Transverse colon (tissue), 4 donors: ENCODE data around the gene ZNF341. TPM values are rescaled to one million over a fixed set of nuclear protein-coding genes. Genes with fewer than 3 reads are reported as not detected.

Experiments
- DNase-seq: peaks from one replicate; pipeline ENCODE4 v3.0.0-alpha.2; 2019
- H3K27ac ChIP-seq, 4 donors: fragments of 200-600 bp; sonication (generic); 2 replicates each; pipeline ENCODE4 v1.5.1; 2016 to 2018; ENCODE audit warnings: inconsistent platforms in 4 of 4
- H3K27me3 ChIP-seq: fragments of 200-600 bp; sonication (generic); 2 replicates; pipeline ENCODE4 v1.5.1; 2017; ENCODE audit warnings: inconsistent platforms
- H3K36me3 ChIP-seq, 4 donors: fragments of 200-600 bp; sonication (generic); 2 replicates each; pipeline ENCODE4 v1.5.1; 2017 to 2019; ENCODE audit warnings: inconsistent platforms in 4 of 4
- H3K4me1 ChIP-seq, 4 donors: fragments of 200-600 bp; sonication (generic); 2 replicates each; pipeline ENCODE4 v1.5.1; 2017 to 2020; ENCODE audit warnings: inconsistent platforms in 4 of 4
- H3K4me3 ChIP-seq, 4 donors: fragments of 200-600 bp; sonication (generic); 1 replicate in 1 of 4; 2 replicates in 3 of 4; pipeline versions ENCODE4 v1.5.1 to v1.6.1; 2017 to 2019; ENCODE audit warnings: inconsistent platforms in 4 of 4
- H3K9me3 ChIP-seq, 2 donors: fragments of 200-600 bp; sonication (generic); 2 replicates each; pipeline ENCODE4 v1.5.1; 2017 to 2019; ENCODE audit warnings: inconsistent platforms in 2 of 2
- CTCF ChIP-seq, 5 experiments: fragments of 200-600 bp in 3 of 5; fragments of 450-650 bp in 2 of 5; sonication (generic) in 3 of 5; IDR thresholded peaks; 1 replicate in 2 of 5; 2 replicates in 3 of 5; pipeline ENCODE4 v1.5.1; 2016 to 2017; ENCODE audit warnings: antibody characterized with exemption in 5 of 5, inconsistent platforms in 3 of 5, mild to moderate bottlenecking in 2 of 5, moderate library complexity in 1 of 5
- EP300 ChIP-seq: sonication (generic); formaldehyde crosslinking; IDR thresholded peaks from one replicate; pipeline ENCODE4 v1.6.1; 2017; ENCODE audit warnings: antibody characterized with exemption, low read depth
- POLR2A ChIP-seq: fragments of 450-650 bp; IDR thresholded peaks from one replicate; pipeline ENCODE4 v1.6.1; 2016; ENCODE audit warnings: antibody characterized with exemption, mild to moderate bottlenecking, moderate library complexity
- POLR2AphosphoS5 ChIP-seq, 3 donors: sonication (generic); formaldehyde crosslinking; IDR thresholded peaks; one replicate each; pipeline ENCODE4 v1.6.1; 2016; ENCODE audit warnings: antibody characterized with exemption in 3 of 3
- WGBS, 2 donors: methylation state at CpG; one replicate each; pipeline ENCODE4 v1.1.5; 2018; ENCODE audit warnings: low coverage in 1 of 2; 5-methylcytosine and 5-hydroxymethylcytosine counted together
- in situ Hi-C, 4 donors: fragments of 200-750 bp; cut with MboI; loops; one replicate each; pipeline versions ENCODE4 v1.15.0 to v1.15.1; 2017; ENCODE audit warnings: low sequenced_read_pairs in 3 of 4, low pct_ligation_motif_present in 1 of 4, low pct_unique_long_range_greater_than_20kb in 1 of 4
- intact Hi-C: fragments of 100-400 bp; cut with DNase I; formaldehyde crosslinking; loops from one replicate; pipeline ENCODE4 v1.15.1; 2023; ENCODE audit warnings: low total_unique reads
- total RNA-seq, 4 donors: library from RNA; depleted of rRNA; stranded (reverse); fragments of >200 nt; gene quantifications; one replicate each; pipeline ENCODE4 v1.1.0, GENCODE V29; 2016

ZNF341 gene
- total RNA-seq, 4 donors from 2014 or later, result 3.8 to 7.2 (median 7.1) TPM

DNA sequence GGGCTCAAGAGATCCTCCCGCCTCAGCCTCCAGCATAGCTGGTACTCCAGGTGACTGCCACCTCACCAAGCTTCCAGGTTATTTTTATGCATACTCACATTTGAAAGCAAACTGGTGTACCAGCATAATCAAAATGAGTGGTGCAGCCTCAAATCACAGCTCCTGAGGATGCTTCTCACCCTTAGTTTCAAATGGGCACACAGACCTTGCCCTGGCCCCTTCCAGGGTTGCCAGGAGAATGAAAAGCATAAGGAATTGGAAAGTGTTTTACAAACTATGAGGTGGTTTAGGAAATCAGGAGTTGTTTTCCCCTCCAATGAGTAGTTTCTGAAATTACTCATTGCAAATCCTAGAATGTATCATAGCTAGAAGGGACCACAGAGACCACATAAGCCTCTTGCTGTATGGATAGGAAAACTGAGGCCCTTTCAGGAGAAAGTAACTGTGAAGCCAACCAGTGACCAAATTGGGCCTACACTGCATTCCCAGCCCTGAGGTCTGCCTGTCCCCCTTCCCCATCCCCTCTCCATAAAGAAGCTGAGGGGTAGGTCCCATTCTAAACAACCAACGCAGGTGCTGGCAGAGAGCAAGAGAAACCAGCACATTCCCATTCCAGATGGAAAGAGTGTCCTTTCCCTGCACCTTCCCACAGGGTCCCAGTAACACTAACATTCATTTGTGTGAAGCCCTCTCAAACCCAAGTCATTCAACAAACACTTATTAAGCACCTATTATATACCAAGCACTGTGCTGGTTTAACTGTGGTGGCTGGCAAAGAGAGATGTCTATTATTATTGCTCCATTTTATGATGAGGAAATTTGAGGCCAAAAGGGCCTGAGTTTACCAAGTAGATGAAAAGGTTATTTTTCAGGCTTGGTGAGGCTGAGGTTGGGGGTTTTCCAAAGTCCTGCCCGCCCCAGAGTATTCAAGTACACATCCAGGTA, 43.5 kb upstream of the ZNF341 start:
- Histone ChIP-seq H3K27ac (no peak overlapping the region), H3K4me1 (peaks cover 9 to 20% (median 16%) of the 10 kb centered on the region in 4 donors), H3K36me3 (no peaks in the 10 kb centered on the region), H3K4me3 (no peak overlapping the region), H3K9me3 (no peaks in the 10 kb centered on the region), H3K27me3 (no peaks in the 10 kb centered on the region)
- 96 to 100% methylated on average over 2 to 3 of the region's 3 CpGs for WGBS, 2 donors
- DNase-seq, result no peak
- in situ Hi-C loops (no loop called here), intact Hi-C loops (no loop called here)
- TF ChIP-seq POLR2A (no peak), EP300 (no peak), POLR2AphosphoS5 (IDR thresholded peaks at IDR 0.05) (no peak), CTCF (IDR thresholded peaks at IDR 0.05) (no peak)

GRCh38 chr20:33688938-33689424, 42.8 kb upstream of the ZNF341 start:
- WGBS, 2 donors, result 90 to 92% methylated on average over 2 to 3 of the region's 3 CpGs
- H3K36me3 ChIP-seq, result no peaks in the 10 kb centered on the region

GRCh38 chr20:33689493-33689892, 42.3 kb upstream of the ZNF341 start:
- Histone ChIP-seq H3K27me3 (no peaks in the 10 kb centered on the region), H3K4me1 (peaks cover 9 to 17% (median 15%) of the 10 kb centered on the region in 4 donors), H3K9me3 (no peaks in the 10 kb centered on the region), H3K4me3 (no peak overlapping the region), H3K36me3 (no peaks in the 10 kb centered on the region), H3K27ac (no peak overlapping the region)
- no peak for DNase-seq
- intact Hi-C loops (no loop called here), in situ Hi-C loops (no loop called here)
- 79% methylated on average over 1 of the region's 1 CpG; no CpG with 5 or more reads in 1 of the 2 donors for WGBS, 2 donors
- no peak for TF ChIP-seq CTCF (IDR thresholded peaks at IDR 0.05)
- TF ChIP-seq EP300, result no peak
- TF ChIP-seq POLR2A, result no peak
- no peak for TF ChIP-seq POLR2AphosphoS5 (IDR thresholded peaks at IDR 0.05)

More at GRCh38 chr20:33688938-33689424, 42.8 kb upstream of the ZNF341 start:
- H3K27me3 ChIP-seq, result no peaks in the 10 kb centered on the region
- no peak overlapping the region for H3K27ac ChIP-seq
- H3K9me3 ChIP-seq, result no peaks in the 10 kb centered on the region
- H3K4me3 ChIP-seq, result no peak overlapping the region
- no peak for DNase-seq
- peaks cover 9 to 20% (median 16%) of the 10 kb centered on the region in 4 donors for H3K4me1 ChIP-seq
- TF ChIP-seq EP300 (no peak), POLR2AphosphoS5 (IDR thresholded peaks at IDR 0.05) (no peak), POLR2A (no peak), CTCF (IDR thresholded peaks at IDR 0.05) (no peak)
- intact Hi-C loops (no loop called here), in situ Hi-C loops (no loop called here)

DNA sequence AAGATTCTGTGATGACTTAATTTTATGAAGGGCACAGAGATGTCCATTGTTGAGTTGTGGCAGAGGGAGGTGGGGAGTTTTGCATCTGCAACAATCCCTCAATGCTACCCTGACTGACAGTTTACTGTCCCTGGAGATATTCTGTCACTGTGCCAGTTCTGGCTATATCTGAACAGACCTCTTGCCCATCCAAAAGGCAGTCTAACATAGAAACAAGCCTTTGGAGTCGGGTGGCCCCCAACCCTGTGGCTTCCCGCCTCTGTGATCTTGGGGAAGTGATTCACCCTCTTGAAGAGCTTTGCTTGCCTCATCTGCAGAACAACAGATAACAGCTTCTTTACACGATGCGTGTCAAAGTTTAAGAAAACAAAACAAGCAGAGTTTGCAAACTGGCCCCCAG, 41.8 kb upstream of the ZNF341 start:
- in situ Hi-C loops (no loop called here), intact Hi-C loops (no loop called here)
- 59 to 63% methylated on average over 2 to 4 of the region's 4 CpGs for WGBS, 2 donors

More for the DNA sequence above, 41.8 kb upstream of the ZNF341 start:
- Histone ChIP-seq H3K4me3 (no peak overlapping the region), H3K4me1 (peaks cover 8 to 13% (median 11%) of the 10 kb centered on the region in 4 donors), H3K27ac (no peak overlapping the region), H3K9me3 (no peaks in the 10 kb centered on the region), H3K27me3 (no peaks in the 10 kb centered on the region), H3K36me3 (no peaks in the 10 kb centered on the region)
- no peak for TF ChIP-seq POLR2A
- no peak for TF ChIP-seq POLR2AphosphoS5 (IDR thresholded peaks at IDR 0.05)
- TF ChIP-seq EP300, result no peak
- TF ChIP-seq CTCF (IDR thresholded peaks at IDR 0.05), result no peak
- DNase-seq, result no peak
